A673 (cell line): ENCODE data around the gene HSD17B2. TPM values are rescaled to one million over a fixed set of nuclear protein-coding genes. Genes with fewer than 3 reads are reported as not detected.

Experiments
- BruUV-seq: library from RNA; stranded (reverse); fragments of 400-500 nt; replicated peaks from 2 replicates; lab custom pipeline; 2021; lab: Mats Ljungman, UMichigan
- CTCF ChIA-PET: fragments of 300-600 bp; sonication (Branson Sonifier 250); formaldehyde crosslinking; loops from one replicate; lab custom pipeline; 2022; ENCODE audit warnings: antibody characterized with exemption; lab: Charles Lee
- POLR2A ChIA-PET: fragments of 300-600 bp; sonication (Branson Sonifier 250); formaldehyde crosslinking; loops from one replicate; lab custom pipeline; 2022; ENCODE audit warnings: antibody characterized with exemption; ENCODE audit not compliant: low non-redundant PET; lab: Charles Lee
- DNase-seq: peaks from one replicate; pipeline ENCODE4 v3.0.0-alpha.2; 2015; ENCODE audit warnings: low spot score
- H3K27ac ChIP-seq: fragments of 200-600 bp; sonication (generic); 2 replicates; pipeline ENCODE4 v1.5.1; 2016; ENCODE audit warnings: mixed run types, low read depth, mild to moderate bottlenecking, mixed read lengths, antibody characterized with exemption, low read length; ENCODE audit not compliant: poor library complexity, severe bottlenecking
- H3K27me3 ChIP-seq: fragments of 200-600 bp; sonication (generic); replicated peaks from 2 replicates; pipeline ENCODE4 v1.6.1; 2017; ENCODE audit warnings: mixed run types, low read depth, mild to moderate bottlenecking, mixed read lengths, antibody characterized with exemption, low read length; ENCODE audit not compliant: insufficient read depth, poor library complexity
- H3K36me3 ChIP-seq: fragments of 200-600 bp; sonication (generic); 2 replicates; pipeline ENCODE4 v1.6.1; 2016; ENCODE audit warnings: mixed run types, mild to moderate bottlenecking, mixed read lengths, antibody characterized with exemption, low read length; ENCODE audit not compliant: insufficient read depth, poor library complexity, severe bottlenecking
- H3K4me1 ChIP-seq: fragments of 200-600 bp; sonication (generic); 2 replicates; pipeline ENCODE4 v1.6.1; 2017; ENCODE audit warnings: mixed run types, mild to moderate bottlenecking, mixed read lengths, antibody characterized with exemption, low read length; ENCODE audit not compliant: insufficient read depth, poor library complexity, severe bottlenecking
- H3K4me3 ChIP-seq: fragments of 200-600 bp; sonication (generic); 2 replicates; pipeline ENCODE4 v1.5.1; 2016; ENCODE audit warnings: low read depth, mixed run types, mild to moderate bottlenecking, mixed read lengths, low read length; ENCODE audit not compliant: poor library complexity, severe bottlenecking
- H3K9me3 ChIP-seq: fragments of 200-600 bp; sonication (generic); 2 replicates; pipeline ENCODE4 v1.6.1; 2016; ENCODE audit warnings: mixed run types, low read depth, mild to moderate bottlenecking, mixed read lengths, antibody characterized with exemption, low read length; ENCODE audit not compliant: poor library complexity, severe bottlenecking
- CTCF ChIP-seq: fragments of 300-800, 200-600 bp; sonication (generic); conservative IDR thresholded peaks from 2 replicates; pipeline ENCODE4 v1.5.1; 2017; ENCODE audit warnings: low read depth, mild to moderate bottlenecking, antibody characterized with exemption, low read length, moderate library complexity, mixed read lengths
- EZH2 ChIP-seq: fragments of 200-600 bp; sonication (generic); IDR thresholded peaks from 2 replicates; pipeline ENCODE4 v1.6.1; 2017; ENCODE audit warnings: borderline replicate concordance, low read depth, mild to moderate bottlenecking, mixed read lengths, antibody characterized with exemption, low read length; ENCODE audit not compliant: poor library complexity, severe bottlenecking
- intact Hi-C: fragments of 100-400 bp; cut with micrococcal nuclease; formaldehyde crosslinking; loops from one replicate; pipeline ENCODE4 v1.10.0; 2022; ENCODE audit not compliant: unreplicated experiment
- total RNA-seq: library from RNA; stranded (reverse); gene quantifications from 2 replicates; pipeline ENCODE4 v1.2.3, GENCODE V29; 2021

Gene HSD17B2
- total RNA-seq, 1 experiment from 2014 or later, result 4.9 TPM

GRCh38 chr16:82033006-82033405 is 2.0 kb upstream of the HSD17B2 start:
- intact Hi-C loops, result loop anchor here (10.0 kb wide), 1 partner anchor 1412 kb away; no protein-coding TSS in a partner anchor
- Histone ChIP-seq H3K9me3 (no peaks in the 10 kb centered on the region), H3K36me3 (no peaks in the 10 kb centered on the region), H3K4me1 (peaks cover 17% of the 10 kb centered on the region), H3K4me3 (no peak overlapping the region), H3K27me3 (no peaks in the 10 kb centered on the region), H3K27ac (no peak overlapping the region)
- CTCF ChIA-PET, result interaction anchor here (0.6 to 2.4 kb wide), 2 partner anchors 197 to 856 kb away, joined by 4 to 9 read pairs; no protein-coding TSS in a partner anchor
- POLR2A ChIA-PET, result no interaction called here
- TF ChIP-seq EZH2, result no peak
- no peak for TF ChIP-seq CTCF
- DNase-seq, result no peak
- BruUV-seq, result no TSS peak

- no TSS peak for BruUV-seq
- no peak for DNase-seq
- peaks cover 25% of the 10 kb centered on the region for H3K4me1 ChIP-seq
- H3K27ac ChIP-seq, result no peak overlapping the region
- intact Hi-C loops, result loop anchor here (10.0 kb wide), 1 partner anchor 1411 kb away; no protein-coding TSS in a partner anchor
- H3K9me3 ChIP-seq, result no peaks in the 10 kb centered on the region
- H3K36me3 ChIP-seq, result no peaks in the 10 kb centered on the region
- POLR2A ChIA-PET, result interaction anchor here (0.6 kb wide), 1 partner anchor 614 kb away, joined by 4 read pairs; no protein-coding TSS in a partner anchor
- no peaks in the 10 kb centered on the region for H3K27me3 ChIP-seq
- CTCF ChIA-PET, result interaction anchor here (2.4 kb wide), 1 partner anchor 196 kb away, joined by 9 read pairs; no protein-coding TSS in a partner anchor
- H3K4me3 ChIP-seq, result no peak overlapping the region
- no peak for TF ChIP-seq CTCF
- TF ChIP-seq EZH2, result no peak
These were observed 1.3 kb upstream of the HSD17B2 start for GRCh38 chr16:82033683-82034300.

- Histone ChIP-seq H3K9me3 (no peaks in the 10 kb centered on the region), H3K4me1 (peaks cover 29% of the 10 kb centered on the region), H3K27ac (peak overlapping the region; percentile 51), H3K4me3 (no peak overlapping the region), H3K36me3 (no peaks in the 10 kb centered on the region), H3K27me3 (no peaks in the 10 kb centered on the region)
- POLR2A ChIA-PET, result no interaction called here
- peak; percentile 26 for DNase-seq
- intact Hi-C loops, result loop anchor here (10.0 kb wide), 1 partner anchor 1408 kb away; no protein-coding TSS in a partner anchor
- CTCF ChIA-PET, result no interaction called here
- no TSS peak for BruUV-seq
- no peak for TF ChIP-seq CTCF
- no peak for TF ChIP-seq EZH2
These were observed 2.2 kb downstream of the HSD17B2 start for GRCh38 chr16:82037251-82037650.
